Activated CD4-positive, alpha-beta T cell treated with anti-CD3 and anti-CD28 coated beads, Interleukin-2, Interleukin-4, amounts not matched to agents 100 ng/mL and 50 ng/mL, durations not matched to agents 16 hours and 8 hours (primary cell): ENCODE measurements around the gene CECR2.
"Not testable (repeated sequence)": the region's sequence is repeated elsewhere in the genome, so short reads cannot be mapped to it uniquely, and the experiment has no call there.

Source experiments
- DNase-seq: peaks from one replicate; pipeline ENCODE4 v3.0.0-alpha.2; 2020; ENCODE audit warnings: low spot score

Gene CECR2

GRCh38 chr22:17402293-17402692 lies 33.0 kb downstream of the CECR2 start:
- DNase-seq: no peak

GRCh38 chr22:17403906-17404305 lies 34.6 kb downstream of the CECR2 start:
- no peak for DNase-seq

- DNase-seq: no peak
Measured at GRCh38 chr22:17407643-17408042, 38.4 kb downstream of the CECR2 start.

GRCh38 chr22:17410576-17410975 lies 41.3 kb downstream of the CECR2 start:
- no peak for DNase-seq

- DNase-seq: no peak
Measured at GRCh38 chr22:17411213-17411612, 42.0 kb downstream of the CECR2 start.

- DNase-seq: no peak
Measured at GRCh38 chr22:17412232-17412631, 43.0 kb downstream of the CECR2 start.

- no peak for DNase-seq
Measured at GRCh38 chr22:17418890-17419324, 49.6 kb downstream of the CECR2 start.

GRCh38 chr22:17419348-17419747 lies 50.1 kb downstream of the CECR2 start:
- DNase-seq: no peak

GRCh38 chr22:17422736-17423343 lies 53.6 kb downstream of the CECR2 start:
- DNase-seq: no peak

GRCh38 chr22:17423616-17424015 lies 54.4 kb downstream of the CECR2 start:
- DNase-seq: no peak

GRCh38 chr22:17427528-17427927 lies 58.3 kb downstream of the CECR2 start:
- not testable (repeated sequence) for DNase-seq

- DNase-seq: no peak
Measured at GRCh38 chr22:17429516-17429915, 60.3 kb downstream of the CECR2 start.

- no peak for DNase-seq
Measured at GRCh38 chr22:17430412-17430811, 61.2 kb downstream of the CECR2 start.

- no peak for DNase-seq
Measured at GRCh38 chr22:17431179-17431578, 61.9 kb downstream of the CECR2 start.

- no peak for DNase-seq
Measured at GRCh38 chr22:17434856-17435255, 65.6 kb downstream of the CECR2 start.

GRCh38 chr22:17435375-17435774 lies 66.1 kb downstream of the CECR2 start:
- no peak for DNase-seq

- no peak for DNase-seq
Measured at GRCh38 chr22:17436382-17436980, 67.2 kb downstream of the CECR2 start.

- DNase-seq: no peak
Measured at GRCh38 chr22:17436981-17437412, 67.7 kb downstream of the CECR2 start.

- DNase-seq: no peak
Measured at GRCh38 chr22:17438026-17438425, 68.8 kb downstream of the CECR2 start.

GRCh38 chr22:17441326-17441725 lies 72.1 kb downstream of the CECR2 start:
- DNase-seq: no peak

- no peak for DNase-seq
Measured at GRCh38 chr22:17443405-17444203, 74.3 kb downstream of the CECR2 start.

GRCh38 chr22:17444204-17444504 lies 74.9 kb downstream of the CECR2 start:
- DNase-seq: no peak

- no peak for DNase-seq
Measured at GRCh38 chr22:17446698-17447097, 77.4 kb downstream of the CECR2 start.
